Epithelial cell of esophagus (primary cell): ENCODE results near the gene ANO3.

ENCODE experiments used
- DNase-seq: peaks from one replicate; pipeline ENCODE4 v3.0.0; 2010; ENCODE audit warnings: low read depth
- H3K4me3 ChIP-seq: 2 replicates; pipeline ENCODE4 v1.5.1; 2011; ENCODE audit warnings: mild to moderate bottlenecking, low read length, control low read depth
- CTCF ChIP-seq: IDR thresholded peaks from 2 replicates; pipeline ENCODE4 v1.5.1; 2011; ENCODE audit warnings: low read depth, mild to moderate bottlenecking, low read length, control low read depth, inconsistent platforms; ENCODE audit not compliant: insufficient read depth; ENCODE audit errors: missing control alignments

ANO3 gene

GRCh38 chr11:26465274-26465673 is 133.3 kb downstream of the ANO3 start:
- H3K4me3 ChIP-seq = no peak overlapping the region
- TF ChIP-seq CTCF = no peak
- DNase-seq = no peak

DNA sequence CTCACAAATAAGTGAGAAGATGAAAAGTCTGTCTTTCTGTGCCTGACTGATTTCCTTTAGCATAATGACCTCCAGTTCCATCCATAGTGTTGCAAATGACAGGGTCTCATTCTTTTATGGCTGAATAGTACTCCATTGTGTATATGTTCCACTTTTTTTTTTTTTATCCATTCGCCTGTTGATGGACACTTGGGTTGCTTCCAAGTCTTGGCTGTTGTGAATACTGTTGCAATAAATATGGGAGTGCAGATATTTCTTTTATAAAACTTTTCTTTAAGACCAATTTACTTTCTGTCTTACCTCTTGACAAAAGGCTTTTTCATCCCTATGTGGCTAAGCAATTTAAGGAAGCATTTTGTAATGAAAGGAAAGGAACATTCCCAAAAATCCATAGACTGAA is 135.6 kb downstream of the ANO3 start:
- no peak for DNase-seq
- TF ChIP-seq CTCF = no peak

DNA sequence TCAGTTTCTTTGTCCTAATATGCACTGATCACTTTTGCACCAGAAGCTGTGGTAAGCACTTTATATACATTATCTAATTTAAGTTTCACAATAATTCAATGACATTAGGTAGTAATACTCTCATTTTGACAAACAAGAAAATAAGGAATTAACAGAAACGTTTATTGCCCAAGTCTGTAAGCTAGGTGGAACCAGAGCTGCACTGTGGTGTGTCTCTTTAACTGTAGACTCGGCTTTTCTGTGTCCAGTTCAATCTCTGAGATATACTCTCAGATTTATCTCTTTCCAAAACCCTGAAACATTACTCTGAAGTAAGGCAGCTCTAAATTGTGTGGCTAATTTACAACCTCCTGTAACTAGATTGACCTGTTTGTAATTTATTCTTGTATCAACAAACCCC is 139.1 kb downstream of the ANO3 start:
- H3K4me3 ChIP-seq = no peak overlapping the region
- no peak for TF ChIP-seq CTCF
- DNase-seq = no peak

More for the DNA sequence above, 135.6 kb downstream of the ANO3 start:
- no peak overlapping the region for H3K4me3 ChIP-seq

DNA sequence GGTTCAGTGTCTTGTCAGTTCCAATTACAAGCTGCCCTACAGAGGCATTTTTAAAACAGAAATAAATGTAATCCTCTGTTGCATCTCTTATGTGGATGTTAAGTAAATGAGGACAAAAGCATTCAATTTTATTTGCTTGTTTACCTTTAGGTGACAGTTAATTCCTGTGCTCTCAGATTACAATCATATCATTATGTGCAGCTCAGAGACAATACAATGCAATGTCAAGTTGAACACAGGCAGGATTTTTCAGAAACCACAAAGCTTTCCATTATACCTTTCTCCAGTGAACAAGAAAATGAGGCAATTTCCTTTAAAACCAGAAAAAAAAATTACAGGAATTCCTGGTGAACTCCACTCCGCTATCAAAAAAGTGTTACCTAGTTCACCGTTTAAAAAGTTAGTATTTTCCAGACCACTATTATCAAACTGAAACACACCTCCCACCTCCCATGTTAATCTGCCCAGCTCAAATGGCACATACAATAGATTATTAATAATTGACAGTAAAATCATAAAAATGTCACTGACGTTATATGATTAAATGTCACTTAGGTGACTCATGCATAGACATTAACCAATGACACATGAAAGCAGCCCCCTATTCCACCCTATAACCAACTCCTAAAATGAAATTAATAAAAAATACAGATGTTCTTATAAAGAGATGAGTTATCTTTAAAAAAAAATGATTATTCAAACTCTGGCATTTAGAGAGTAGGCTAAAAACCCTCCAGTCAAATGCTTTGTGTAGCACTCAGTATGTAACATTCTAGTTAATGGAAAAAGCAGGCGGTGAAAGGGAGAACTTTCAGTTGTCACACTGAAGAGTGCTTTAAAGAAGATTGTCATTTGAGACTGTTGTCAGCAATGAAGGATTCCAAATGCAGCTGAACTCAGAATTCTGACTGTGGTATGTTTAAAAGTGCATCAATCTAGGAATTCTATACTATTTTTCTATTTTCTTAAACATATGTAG is 141.6 kb downstream of the ANO3 start:
- H3K4me3 ChIP-seq = no peak overlapping the region
- no peak for TF ChIP-seq CTCF
- no peak for DNase-seq

DNA sequence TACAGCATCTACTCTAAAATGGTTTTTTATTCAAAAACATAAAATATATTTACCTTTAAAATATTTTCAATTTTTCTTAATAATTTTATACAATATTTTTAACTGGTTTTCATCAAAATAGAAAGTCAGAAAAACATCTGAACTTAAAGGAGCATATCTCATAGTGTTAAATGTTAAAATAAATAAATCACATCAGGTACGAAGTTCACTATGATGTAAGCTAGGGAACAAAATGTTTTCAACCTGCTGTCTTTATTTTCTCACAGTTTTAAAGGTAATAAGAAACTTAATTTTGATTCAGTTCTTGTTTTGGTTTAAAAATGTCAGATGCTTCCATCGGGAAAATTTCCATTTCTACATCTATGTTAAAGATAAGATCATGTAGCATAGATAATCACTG is 142.5 kb downstream of the ANO3 start:
- H3K4me3 ChIP-seq = no peak overlapping the region
- TF ChIP-seq CTCF = no peak
- DNase-seq = no peak

DNA sequence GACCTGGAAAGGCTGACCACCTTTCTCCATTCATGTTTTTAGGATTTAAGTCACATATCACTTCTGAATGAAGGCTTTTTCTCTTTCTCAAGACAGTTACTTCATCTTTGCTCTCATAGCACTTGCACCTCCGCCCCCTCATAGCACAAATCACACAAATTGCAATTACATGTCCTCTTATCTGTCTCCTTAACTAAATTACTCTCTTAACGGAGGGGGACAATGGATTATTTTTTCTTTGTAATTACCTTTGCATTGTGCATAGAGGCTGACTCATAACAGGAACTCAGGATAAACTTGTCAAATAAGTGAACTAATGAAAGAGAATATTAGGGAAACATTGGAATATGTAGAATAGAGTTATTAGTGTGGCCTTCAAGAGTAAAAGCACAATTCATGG is 145.5 kb downstream of the ANO3 start:
- no peak overlapping the region for H3K4me3 ChIP-seq
- no peak for DNase-seq
- no peak for TF ChIP-seq CTCF

- TF ChIP-seq CTCF = no peak
- no peak overlapping the region for H3K4me3 ChIP-seq
Observed at GRCh38 chr11:26478710-26479109, 146.8 kb downstream of the ANO3 start.

More at GRCh38 chr11:26478710-26479109, 146.8 kb downstream of the ANO3 start:
- DNase-seq = no peak
